ENCODE data around the gene SLC6A11. TPM values are rescaled to one million over a fixed set of nuclear protein-coding genes. Genes with fewer than 3 reads are reported as not detected.

Gene SLC6A11
- total RNA-seq, 1 experiment from 2014 or later = 0.85 TPM

GRCh38 chr3:10814623-10815022 lies 1.4 kb upstream of the SLC6A11 start:
- CTCF ChIA-PET = interaction anchor here (0.9 to 1.0 kb wide), 2 partner anchors 23 to 42 kb away, joined by 3 read pairs; no protein-coding TSS in a partner anchor
- H3K4me1 Mint-ChIP-seq = peaks cover 3% of the 10 kb centered on the region
- DNase-seq (ENCODE audit: low spot score) (no peak), ATAC-seq (no peak)
- no peaks in the 10 kb centered on the region for H3K9me3 Mint-ChIP-seq
- POLR2A ChIA-PET = no interaction called here
- no peak for TF ChIP-seq GRHL2 (CRISPR knock-in tag; IDR thresholded peaks at IDR 0.05; ENCODE audit: insufficient replicate concordance, severe bottlenecking)
- no peak for TF ChIP-seq CREM (CRISPR knock-in tag; IDR thresholded peaks at IDR 0.05)
- TF ChIP-seq ZSCAN18 (CRISPR knock-in tag; IDR thresholded peaks at IDR 0.05) = no peak
- no peak for TF ChIP-seq NFYB (CRISPR knock-in tag; conservative IDR thresholded peaks at IDR 0.05; ENCODE audit: low read depth)
- no peak for TF ChIP-seq AR (CRISPR knock-in tag; IDR thresholded peaks at IDR 0.05)
- no peak for TF ChIP-seq TCF7 (CRISPR knock-in tag; IDR thresholded peaks at IDR 0.05; ENCODE audit: low read depth)
- no peak for TF ChIP-seq ELF4 (CRISPR knock-in tag; IDR thresholded peaks at IDR 0.05; ENCODE audit: low read depth)
- no peak for TF ChIP-seq E2F4 (CRISPR knock-in tag; IDR thresholded peaks at IDR 0.05; ENCODE audit: borderline replicate concordance, low read depth)
- no peak for TF ChIP-seq ZNF423 (CRISPR knock-in tag; IDR thresholded peaks at IDR 0.05)
- TF ChIP-seq JAZF1 (CRISPR knock-in tag; IDR thresholded peaks at IDR 0.05) = no peak
- TF ChIP-seq ZNF219 (CRISPR knock-in tag; IDR thresholded peaks at IDR 0.05; ENCODE audit: borderline replicate concordance) = no peak
- no peak for TF ChIP-seq MAX (CRISPR knock-in tag; IDR thresholded peaks at IDR 0.05)
- H3K36me3 Mint-ChIP-seq = no peaks in the 10 kb centered on the region
- peaks cover 74% of the 10 kb centered on the region for H3K27me3 Mint-ChIP-seq (ENCODE audit: low read depth)
- H3K27ac Mint-ChIP-seq = no peak overlapping the region
- H3K4me3 Mint-ChIP-seq = no peak overlapping the region

GRCh38 chr3:10815487-10815886 lies 541 bp upstream of the SLC6A11 start:
- Mint-ChIP-seq H3K36me3 (no peaks in the 10 kb centered on the region), H3K4me1 (peaks cover 3% of the 10 kb centered on the region), H3K4me3 (peak overlapping the region; percentile 71), H3K9me3 (no peaks in the 10 kb centered on the region), H3K27me3 (ENCODE audit: low read depth) (peaks cover 66% of the 10 kb centered on the region), H3K27ac (no peak overlapping the region)
- ChIA-PET CTCF (interaction anchor here (1.0 kb wide), 1 partner anchor 43 kb away, joined by 3 read pairs; no protein-coding TSS in a partner anchor), POLR2A (no interaction called here)
- DNase-seq (ENCODE audit: low spot score) (no peak), ATAC-seq (no peak; the same call in 1 of the 2 replicates)
- 0 out of 2 replicates have a peak, but pooled peaks have one; percentile 3 for TF ChIP-seq CBFB (CRISPR knock-in tag; IDR thresholded peaks at IDR 0.05; ENCODE audit: low read depth)
- TF ChIP-seq MAX (CRISPR knock-in tag; IDR thresholded peaks at IDR 0.05) = 0 out of 2 replicates have a peak, but pooled peaks have one; percentile 7
- no peak for TF ChIP-seq TP53 (CRISPR knock-in tag; IDR thresholded peaks at IDR 0.05)
- no peak for TF ChIP-seq TEAD4 (CRISPR knock-in tag; IDR thresholded peaks at IDR 0.05)

GRCh38 chr3:10816863-10817253 lies 830 bp downstream of the SLC6A11 start:
- Mint-ChIP-seq H3K27ac (no peak overlapping the region), H3K27me3 (ENCODE audit: low read depth) (peaks cover 57% of the 10 kb centered on the region), H3K4me1 (peaks cover 3% of the 10 kb centered on the region), H3K9me3 (no peaks in the 10 kb centered on the region), H3K4me3 (peak overlapping the region; percentile 29; the same call in 1 of the 2 replicates), H3K36me3 (no peaks in the 10 kb centered on the region)
- ChIA-PET POLR2A (no interaction called here), CTCF (interaction anchor here (0.7 to 1.2 kb wide), 2 partner anchors 44 to 58 kb away, joined by 4 to 5 read pairs; no protein-coding TSS in a partner anchor)
- ATAC-seq = no peak
- TF ChIP-seq EMX1 (CRISPR knock-in tag; IDR thresholded peaks at IDR 0.05) (no peak), FOXJ3 (CRISPR knock-in tag; IDR thresholded peaks at IDR 0.05; ENCODE audit: borderline replicate concordance) (0 out of 2 replicates have a peak, but pooled peaks have one; percentile 3)
- no peak for DNase-seq (ENCODE audit: low spot score)

All from WTC11 (cell line).